Muscle layer of colon (tissue), 2 donors: ENCODE results near the gene TRH.

Experiments
- H3K27ac ChIP-seq: one replicate; pipeline ENCODE4 v1.7.0; 2013; ENCODE audit warnings: low read depth, mild to moderate bottlenecking, low read length, moderate library complexity
- H3K27me3 ChIP-seq, 2 donors: one replicate each; pipeline ENCODE4 v1.7.0; 2013; ENCODE audit warnings: low read length in 2 of 2, mild to moderate bottlenecking in 2 of 2; ENCODE audit not compliant: insufficient read depth in 2 of 2, control insufficient read depth in 1 of 2
- H3K36me3 ChIP-seq: one replicate; pipeline ENCODE4 v1.7.0; 2013; ENCODE audit warnings: mild to moderate bottlenecking, low read length; ENCODE audit not compliant: insufficient read depth
- H3K4me1 ChIP-seq: one replicate; pipeline ENCODE4 v1.7.0; 2013; ENCODE audit warnings: mild to moderate bottlenecking, low read length; ENCODE audit not compliant: insufficient read depth
- H3K4me3 ChIP-seq, 2 donors: one replicate each; pipeline ENCODE4 v1.7.0; 2013; ENCODE audit warnings: low read length in 2 of 2, low read depth in 1 of 2, mild to moderate bottlenecking in 1 of 2, moderate library complexity in 1 of 2
- H3K9ac ChIP-seq: one replicate; pipeline ENCODE4 v1.7.0; 2013; ENCODE audit warnings: low read length
- H3K9me3 ChIP-seq: one replicate; pipeline ENCODE4 v1.7.0; 2013; ENCODE audit warnings: mild to moderate bottlenecking, low read length
- donor health status: abdominal sarcoma.
- donor health status: Adenocarcinoma of cecum.

Gene TRH, protein sequence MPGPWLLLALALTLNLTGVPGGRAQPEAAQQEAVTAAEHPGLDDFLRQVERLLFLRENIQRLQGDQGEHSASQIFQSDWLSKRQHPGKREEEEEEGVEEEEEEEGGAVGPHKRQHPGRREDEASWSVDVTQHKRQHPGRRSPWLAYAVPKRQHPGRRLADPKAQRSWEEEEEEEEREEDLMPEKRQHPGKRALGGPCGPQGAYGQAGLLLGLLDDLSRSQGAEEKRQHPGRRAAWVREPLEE

GRCh38 chr3:129974564-129974832 lies at the start of gene TRH:
TRH (plus strand) TSS chr3:129974720; CDS start chr3:129975817, 1,097 bp downstream.
- Histone ChIP-seq H3K4me1 (peaks cover 7% of the 10 kb centered on the region), H3K9me3 (no peaks in the 10 kb centered on the region), H3K9ac (no peak within 1 kb of the TSS), H3K36me3 (no peaks in the 10 kb centered on the region), H3K4me3 (peak within 1 kb of the TSS; percentile 3 to 12), H3K27ac (no peak within 1 kb of the TSS), H3K27me3 (peaks cover 20 to 52% of the 10 kb centered on the region in 2 donors)

- H3K36me3 ChIP-seq, result no peaks in the 10 kb centered on the region
- no peaks in the 10 kb centered on the region for H3K27me3 ChIP-seq
- no peaks in the 10 kb centered on the region for H3K9me3 ChIP-seq
- H3K4me1 ChIP-seq, result no peaks in the 10 kb centered on the region
- no peak overlapping the region for H3K4me3 ChIP-seq
- H3K9ac ChIP-seq, result no peak overlapping the region
- H3K27ac ChIP-seq, result no peak overlapping the region
These were observed 47.4 kb upstream of the TRH start for GRCh38 chr3:129927072-129927471.

DNA sequence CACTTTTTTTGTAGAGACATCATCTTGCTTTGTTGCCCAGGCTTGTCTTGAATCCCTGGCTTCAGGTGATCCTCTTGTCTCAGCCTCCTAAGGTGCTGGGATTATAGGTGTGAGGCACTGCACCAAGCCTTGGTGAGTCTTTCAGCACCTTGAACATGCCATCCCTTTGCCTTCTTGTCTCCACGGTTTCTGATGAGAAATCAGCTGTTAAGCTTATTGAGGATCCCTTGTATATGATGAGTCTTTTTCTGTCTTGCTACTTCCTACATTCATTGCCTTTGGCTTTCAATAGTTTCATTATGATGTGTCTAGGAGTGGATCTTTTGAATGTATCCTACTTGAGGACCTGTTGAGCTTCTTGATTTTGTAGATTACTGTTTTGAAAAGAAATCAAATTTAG lies 45.1 kb upstream of the TRH start:
- Histone ChIP-seq H3K9ac (no peak overlapping the region), H3K27ac (no peak overlapping the region), H3K36me3 (no peaks in the 10 kb centered on the region), H3K9me3 (no peaks in the 10 kb centered on the region), H3K4me1 (no peaks in the 10 kb centered on the region), H3K27me3 (no peaks in the 10 kb centered on the region), H3K4me3 (no peak overlapping the region)

- Histone ChIP-seq H3K27me3 (no peaks in the 10 kb centered on the region), H3K9me3 (no peaks in the 10 kb centered on the region), H3K4me1 (no peaks in the 10 kb centered on the region), H3K4me3 (no peak overlapping the region), H3K36me3 (no peaks in the 10 kb centered on the region), H3K27ac (no peak overlapping the region), H3K9ac (no peak overlapping the region)
These were observed 41.0 kb upstream of the TRH start for GRCh38 chr3:129933471-129933870.

DNA sequence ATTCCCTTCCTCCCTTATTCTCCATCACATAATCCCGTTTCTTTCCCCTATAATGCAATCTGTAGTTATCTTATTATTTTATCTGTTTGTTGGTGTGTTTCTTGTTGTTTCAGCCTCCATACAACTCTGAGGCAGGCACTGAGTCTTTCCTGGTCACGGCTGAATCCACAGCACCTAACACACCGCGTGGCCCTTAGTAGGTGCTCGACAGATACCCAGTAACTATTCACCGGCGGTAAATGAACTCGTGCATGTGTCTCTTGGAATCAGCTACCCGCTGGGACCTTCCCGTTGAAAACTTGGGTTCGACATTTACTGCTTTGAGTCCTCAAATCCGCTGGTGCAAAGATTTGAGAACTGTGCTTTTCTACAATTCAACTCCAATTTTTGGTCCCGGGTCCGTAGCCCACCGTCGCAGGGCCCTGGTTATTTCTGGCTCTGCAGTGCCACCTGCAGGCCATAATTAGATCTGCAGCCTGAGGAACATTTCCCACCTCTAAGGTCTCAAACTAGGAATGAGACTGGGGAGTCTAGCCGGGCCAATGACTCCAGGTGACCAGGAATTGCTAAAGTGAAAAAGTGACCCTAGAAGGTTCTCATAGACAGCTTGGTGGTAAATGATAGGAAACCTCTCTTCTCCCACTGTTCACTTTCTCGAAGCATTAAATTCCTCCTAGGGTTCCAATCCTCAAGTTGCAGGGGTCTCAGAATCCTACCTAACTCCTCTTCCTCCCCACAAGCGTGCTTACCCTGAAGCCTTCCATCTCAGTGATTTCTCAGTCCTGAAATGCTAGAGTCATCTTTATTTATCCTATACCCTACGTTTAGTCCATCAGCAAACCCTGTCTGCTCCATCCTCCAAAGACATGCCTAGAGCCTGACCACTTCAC lies 40.0 kb upstream of the TRH start:
- H3K4me3 ChIP-seq, result peak overlapping the region in 1 of 2 donors; percentile 24
- H3K27ac ChIP-seq, result no peak overlapping the region
- H3K9ac ChIP-seq, result no peak overlapping the region
- H3K9me3 ChIP-seq, result no peaks in the 10 kb centered on the region
- no peaks in the 10 kb centered on the region for H3K4me1 ChIP-seq
- H3K27me3 ChIP-seq, result no peaks in the 10 kb centered on the region
- H3K36me3 ChIP-seq, result no peaks in the 10 kb centered on the region

- Histone ChIP-seq H3K4me3 (peak overlapping the region; percentile 21 to 53), H3K27me3 (no peaks in the 10 kb centered on the region), H3K9ac (no peak overlapping the region), H3K4me1 (no peaks in the 10 kb centered on the region), H3K27ac (no peak overlapping the region), H3K36me3 (no peaks in the 10 kb centered on the region), H3K9me3 (no peaks in the 10 kb centered on the region)
These were observed 37.8 kb upstream of the TRH start for GRCh38 chr3:129936757-129937156.

GRCh38 chr3:129937717-129938116 lies 36.8 kb upstream of the TRH start:
- H3K27ac ChIP-seq, result no peak overlapping the region
- H3K36me3 ChIP-seq, result no peaks in the 10 kb centered on the region
- no peak overlapping the region for H3K9ac ChIP-seq
- H3K27me3 ChIP-seq, result no peaks in the 10 kb centered on the region
- H3K9me3 ChIP-seq, result no peaks in the 10 kb centered on the region
- H3K4me1 ChIP-seq, result no peaks in the 10 kb centered on the region
- H3K4me3 ChIP-seq, result no peak overlapping the region

DNA sequence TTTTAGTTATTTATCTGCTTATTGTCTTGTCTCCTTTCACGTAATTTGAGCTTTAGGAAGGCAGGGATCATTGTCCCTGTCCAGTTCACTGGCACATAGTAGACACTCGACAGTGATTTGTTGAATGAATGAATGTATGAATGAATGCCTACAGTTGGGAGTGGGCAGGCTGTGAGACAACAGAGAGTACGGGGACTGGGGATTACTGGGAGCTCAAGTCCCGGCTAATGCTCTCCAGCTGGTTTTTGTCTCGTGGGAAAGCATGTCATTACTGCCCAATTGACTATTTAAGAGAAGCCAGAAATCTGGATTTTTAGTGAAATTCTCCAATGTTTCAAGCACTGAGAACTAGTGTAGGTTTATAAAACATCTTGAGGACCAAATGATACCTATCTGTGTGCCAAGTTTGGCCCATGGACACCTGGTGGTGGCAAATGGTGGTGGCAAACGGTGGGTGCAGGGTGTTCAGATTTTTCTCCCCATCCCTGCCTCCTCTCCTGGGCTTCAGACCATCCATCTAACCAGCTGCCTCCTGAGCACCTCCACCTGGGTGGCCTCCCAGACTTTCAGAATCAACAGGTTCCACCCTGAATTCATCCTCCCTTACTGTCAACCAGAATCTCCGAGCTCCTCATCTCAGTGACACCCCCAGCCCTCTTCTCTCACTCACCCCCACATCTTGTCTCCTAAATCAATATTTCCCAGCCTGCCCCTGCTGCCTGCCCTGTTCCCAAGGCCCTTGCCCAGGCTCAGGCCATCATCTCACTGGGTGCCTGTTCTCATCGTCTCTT lies 36.2 kb upstream of the TRH start:
- H3K4me1 ChIP-seq, result no peaks in the 10 kb centered on the region
- no peaks in the 10 kb centered on the region for H3K27me3 ChIP-seq
- H3K9ac ChIP-seq, result no peak overlapping the region
- H3K27ac ChIP-seq, result no peak overlapping the region
- no peaks in the 10 kb centered on the region for H3K36me3 ChIP-seq
- no peaks in the 10 kb centered on the region for H3K9me3 ChIP-seq
- no peak overlapping the region for H3K4me3 ChIP-seq

- Histone ChIP-seq H3K36me3 (no peaks in the 10 kb centered on the region), H3K27ac (no peak overlapping the region), H3K9me3 (no peaks in the 10 kb centered on the region), H3K9ac (no peak overlapping the region), H3K4me3 (no peak overlapping the region), H3K27me3 (no peaks in the 10 kb centered on the region), H3K4me1 (no peaks in the 10 kb centered on the region)
These were observed 34.4 kb upstream of the TRH start for GRCh38 chr3:129940086-129940485.

GRCh38 chr3:129942296-129942695 lies 32.2 kb upstream of the TRH start:
- H3K9ac ChIP-seq, result no peak overlapping the region
- no peaks in the 10 kb centered on the region for H3K36me3 ChIP-seq
- H3K27me3 ChIP-seq, result no peaks in the 10 kb centered on the region
- no peak overlapping the region for H3K4me3 ChIP-seq
- H3K9me3 ChIP-seq, result no peaks in the 10 kb centered on the region
- H3K27ac ChIP-seq, result no peak overlapping the region
- no peaks in the 10 kb centered on the region for H3K4me1 ChIP-seq

- Histone ChIP-seq H3K36me3 (no peaks in the 10 kb centered on the region), H3K27ac (no peak overlapping the region), H3K9ac (no peak overlapping the region), H3K9me3 (no peaks in the 10 kb centered on the region), H3K27me3 (no peaks in the 10 kb centered on the region), H3K4me1 (no peaks in the 10 kb centered on the region), H3K4me3 (no peak overlapping the region)
These were observed 31.5 kb upstream of the TRH start for GRCh38 chr3:129943020-129943419.
